ENCODE data around the gene CDC42BPB. TPM values are rescaled to one million over a fixed set of nuclear protein-coding genes. Genes with fewer than 3 reads are reported as not detected.

Gene CDC42BPB
- polyA plus RNA-seq, 1 of the 3 experiments (the other 2 are of a cell fraction) = 61.6 TPM

DNA sequence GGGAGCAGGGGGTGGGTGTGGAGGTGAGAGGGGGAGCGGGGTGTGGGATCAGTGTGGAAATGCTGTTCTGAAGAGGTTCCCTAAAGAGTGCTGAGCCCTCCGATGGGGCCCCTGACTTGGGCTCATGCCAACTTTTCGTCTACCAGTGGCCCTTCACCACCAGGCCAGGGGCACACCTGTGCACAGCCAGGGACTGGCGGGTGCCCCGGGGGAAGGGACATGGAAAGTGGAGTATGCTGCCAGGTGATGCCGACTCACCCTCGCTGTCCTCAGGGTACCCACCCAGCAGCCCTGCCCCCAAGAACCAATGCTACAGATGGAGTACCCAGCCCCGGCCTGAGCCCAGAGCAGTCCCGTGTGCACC, 108.7 kb downstream of the CDC42BPB start:
- CTCF ChIA-PET = no interaction called here
- no peak for DNase-seq
- no peaks in the 10 kb centered on the region for H3F3A ChIP-seq (replicated peaks; ENCODE audit: insufficient read depth)
- no peaks in the 10 kb centered on the region for H4K20me1 ChIP-seq (ENCODE audit: insufficient read depth)
- POLR2A ChIA-PET = no interaction called here
- H3K9me3 ChIP-seq = no peaks in the 10 kb centered on the region
- no peak for TF ChIP-seq FOXM1 (IDR thresholded peaks at IDR 0.05; ENCODE audit: low read depth)
- TF ChIP-seq, protein P1, sequence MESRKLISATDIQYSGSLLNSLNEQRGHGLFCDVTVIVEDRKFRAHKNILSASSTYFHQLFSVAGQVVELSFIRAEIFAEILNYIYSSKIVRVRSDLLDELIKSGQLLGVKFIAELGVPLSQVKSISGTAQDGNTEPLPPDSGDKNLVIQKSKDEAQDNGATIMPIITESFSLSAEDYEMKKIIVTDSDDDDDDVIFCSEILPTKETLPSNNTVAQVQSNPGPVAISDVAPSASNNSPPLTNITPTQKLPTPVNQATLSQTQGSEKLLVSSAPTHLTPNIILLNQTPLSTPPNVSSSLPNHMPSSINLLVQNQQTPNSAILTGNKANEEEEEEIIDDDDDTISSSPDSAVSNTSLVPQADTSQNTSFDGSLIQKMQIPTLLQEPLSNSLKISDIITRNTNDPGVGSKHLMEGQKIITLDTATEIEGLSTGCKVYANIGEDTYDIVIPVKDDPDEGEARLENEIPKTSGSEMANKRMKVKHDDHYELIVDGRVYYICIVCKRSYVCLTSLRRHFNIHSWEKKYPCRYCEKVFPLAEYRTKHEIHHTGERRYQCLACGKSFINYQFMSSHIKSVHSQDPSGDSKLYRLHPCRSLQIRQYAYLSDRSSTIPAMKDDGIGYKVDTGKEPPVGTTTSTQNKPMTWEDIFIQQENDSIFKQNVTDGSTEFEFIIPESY (IDR thresholded peaks at IDR 0.05; ENCODE audit: borderline replicate concordance, low read depth) = no peak
- TF ChIP-seq, protein P2, sequence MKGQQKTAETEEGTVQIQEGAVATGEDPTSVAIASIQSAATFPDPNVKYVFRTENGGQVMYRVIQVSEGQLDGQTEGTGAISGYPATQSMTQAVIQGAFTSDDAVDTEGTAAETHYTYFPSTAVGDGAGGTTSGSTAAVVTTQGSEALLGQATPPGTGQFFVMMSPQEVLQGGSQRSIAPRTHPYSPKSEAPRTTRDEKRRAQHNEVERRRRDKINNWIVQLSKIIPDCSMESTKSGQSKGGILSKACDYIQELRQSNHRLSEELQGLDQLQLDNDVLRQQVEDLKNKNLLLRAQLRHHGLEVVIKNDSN (IDR thresholded peaks at IDR 0.05; ENCODE audit: borderline replicate concordance, low read depth) = no peak
- TF ChIP-seq, protein P3, sequence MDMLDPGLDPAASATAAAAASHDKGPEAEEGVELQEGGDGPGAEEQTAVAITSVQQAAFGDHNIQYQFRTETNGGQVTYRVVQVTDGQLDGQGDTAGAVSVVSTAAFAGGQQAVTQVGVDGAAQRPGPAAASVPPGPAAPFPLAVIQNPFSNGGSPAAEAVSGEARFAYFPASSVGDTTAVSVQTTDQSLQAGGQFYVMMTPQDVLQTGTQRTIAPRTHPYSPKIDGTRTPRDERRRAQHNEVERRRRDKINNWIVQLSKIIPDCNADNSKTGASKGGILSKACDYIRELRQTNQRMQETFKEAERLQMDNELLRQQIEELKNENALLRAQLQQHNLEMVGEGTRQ (IDR thresholded peaks at IDR 0.05; ENCODE audit: borderline replicate concordance, low read depth, low read length) = no peak
- no peak for TF ChIP-seq MXI1 (IDR thresholded peaks at IDR 0.05; ENCODE audit: low read depth, low read length)
- TF ChIP-seq GATA2 (CRISPR knock-in tag; IDR thresholded peaks at IDR 0.05) = no peak
- TF ChIP-seq FOXJ3 (CRISPR knock-in tag; IDR thresholded peaks at IDR 0.05) = no peak
- no peak for TF ChIP-seq NFIC (IDR thresholded peaks at IDR 0.05; ENCODE audit: borderline replicate concordance)
- no peak for TF ChIP-seq MEF2A (IDR thresholded peaks at IDR 0.05; ENCODE audit: borderline replicate concordance, low read depth)
- TF ChIP-seq, protein P4, sequence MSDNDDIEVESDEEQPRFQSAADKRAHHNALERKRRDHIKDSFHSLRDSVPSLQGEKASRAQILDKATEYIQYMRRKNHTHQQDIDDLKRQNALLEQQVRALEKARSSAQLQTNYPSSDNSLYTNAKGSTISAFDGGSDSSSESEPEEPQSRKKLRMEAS (IDR thresholded peaks at IDR 0.05; ENCODE audit: low read depth) = no peak
- TF ChIP-seq, protein P5, sequence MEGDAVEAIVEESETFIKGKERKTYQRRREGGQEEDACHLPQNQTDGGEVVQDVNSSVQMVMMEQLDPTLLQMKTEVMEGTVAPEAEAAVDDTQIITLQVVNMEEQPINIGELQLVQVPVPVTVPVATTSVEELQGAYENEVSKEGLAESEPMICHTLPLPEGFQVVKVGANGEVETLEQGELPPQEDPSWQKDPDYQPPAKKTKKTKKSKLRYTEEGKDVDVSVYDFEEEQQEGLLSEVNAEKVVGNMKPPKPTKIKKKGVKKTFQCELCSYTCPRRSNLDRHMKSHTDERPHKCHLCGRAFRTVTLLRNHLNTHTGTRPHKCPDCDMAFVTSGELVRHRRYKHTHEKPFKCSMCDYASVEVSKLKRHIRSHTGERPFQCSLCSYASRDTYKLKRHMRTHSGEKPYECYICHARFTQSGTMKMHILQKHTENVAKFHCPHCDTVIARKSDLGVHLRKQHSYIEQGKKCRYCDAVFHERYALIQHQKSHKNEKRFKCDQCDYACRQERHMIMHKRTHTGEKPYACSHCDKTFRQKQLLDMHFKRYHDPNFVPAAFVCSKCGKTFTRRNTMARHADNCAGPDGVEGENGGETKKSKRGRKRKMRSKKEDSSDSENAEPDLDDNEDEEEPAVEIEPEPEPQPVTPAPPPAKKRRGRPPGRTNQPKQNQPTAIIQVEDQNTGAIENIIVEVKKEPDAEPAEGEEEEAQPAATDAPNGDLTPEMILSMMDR (IDR thresholded peaks at IDR 0.05) = no peak
- no peak for TF ChIP-seq TCF12 (IDR thresholded peaks at IDR 0.05)
- TF ChIP-seq NRF1 (IDR thresholded peaks at IDR 0.05; ENCODE audit: low read depth, low read length) = no peak
- TF ChIP-seq GABPA (IDR thresholded peaks at IDR 0.05; ENCODE audit: low read depth) = no peak
- no peak for TF ChIP-seq FOSL2 (IDR thresholded peaks at IDR 0.05; ENCODE audit: borderline replicate concordance, low read depth)
- TF ChIP-seq SIN3A (IDR thresholded peaks at IDR 0.05; ENCODE audit: borderline replicate concordance, low read depth, low read length) = no peak
- TF ChIP-seq SMC3 (IDR thresholded peaks at IDR 0.05; ENCODE audit: low read depth, low read length) = no peak
- 89% methylated on average over 3 of the region's 9 CpGs for WGBS (ENCODE audit: low lambda C conversion rate)
- H3K36me3 ChIP-seq (replicated peaks in 1 of 2; ENCODE audit: control insufficient read depth in 1 of 2, insufficient read depth in 2 of 2, low read length in 1 of 2) = peaks cover 46 to 88% of the 10 kb centered on the region in 2 experiments
- H2AFZ ChIP-seq (ENCODE audit: low read depth) = no peak overlapping the region
- H3K4me1 ChIP-seq (ENCODE audit: control insufficient read depth in 1 of 2, insufficient read depth in 2 of 2, low read depth in 1 of 2, low read length in 1 of 2) = peaks cover 0 to 3% of the 10 kb centered on the region in 2 experiments; a peak in 1 of 4 replicates
- H3K79me2 ChIP-seq (ENCODE audit: insufficient read depth) = no peaks in the 10 kb centered on the region
- H3K27ac ChIP-seq (ENCODE audit: low read depth in 2 of 2, low read length in 1 of 2) = no peak overlapping the region
- no peak overlapping the region for H3K4me2 ChIP-seq
- H3K9me2 ChIP-seq = no peaks in the 10 kb centered on the region
- no peaks in the 10 kb centered on the region for H3K27me3 ChIP-seq (ENCODE audit: insufficient read depth)
- no peak overlapping the region for H3K4me3 ChIP-seq (ENCODE audit: low read depth in 2 of 2, low read length in 1 of 2)
- H3K9ac ChIP-seq = no peak overlapping the region
